Measurements from ENCODE around the gene SLTM.

Gene SLTM

DNA sequence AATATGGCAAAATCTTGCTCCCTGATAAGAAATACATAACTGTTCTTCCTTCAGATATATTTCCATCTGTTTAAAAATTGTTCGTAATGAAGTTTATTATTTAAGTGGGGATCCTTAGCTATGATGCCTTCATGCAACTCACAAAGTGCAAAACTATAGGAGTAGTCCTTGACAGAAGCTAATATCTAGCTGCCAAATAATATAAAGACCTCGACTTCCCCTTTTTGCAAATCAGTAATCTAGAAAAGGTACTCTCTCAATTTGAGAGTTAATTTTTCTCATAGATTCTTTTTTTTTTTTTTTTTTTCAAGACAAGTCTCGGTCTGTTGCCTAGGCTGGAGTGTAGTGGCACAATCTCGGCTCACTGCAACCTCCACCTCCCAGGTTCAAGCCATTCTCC lies 23.0 kb downstream of the SLTM start:
- Histone ChIP-seq H3K9me3 (replicated peaks; ENCODE audit: insufficient read depth, low read length) (no peaks in the 10 kb centered on the region), H3K27ac (ENCODE audit: low read length) (no peak overlapping the region), H3K79me2 (ENCODE audit: low read length) (peaks cover 70% of the 10 kb centered on the region), H3F3A (ENCODE audit: insufficient read depth, low read length) (peaks cover 7% of the 10 kb centered on the region; the same call in 1 of the 2 replicates), H3K4me3 (ENCODE audit: low read length) (no peak overlapping the region), H4K20me1 (ENCODE audit: insufficient read depth, low read length) (peaks cover 3% of the 10 kb centered on the region; the same call in 1 of the 2 replicates), H3K9me2 (replicated peaks; ENCODE audit: insufficient read depth, low read length) (no peaks in the 10 kb centered on the region), H3K4me1 (ENCODE audit: low read length) (no peaks in the 10 kb centered on the region), H3K27me3 (replicated peaks; ENCODE audit: insufficient read depth, low read length) (no peaks in the 10 kb centered on the region), H3K36me3 (replicated peaks; ENCODE audit: insufficient read depth, low read length) (peaks cover 18% of the 10 kb centered on the region; the same call in 1 of the 2 replicates), H2AFZ (ENCODE audit: low read length) (no peak overlapping the region), H3K4me2 (ENCODE audit: low read depth, low read length) (no peak overlapping the region), H3K9ac (ENCODE audit: low read length) (no peak overlapping the region)
- TF ChIP-seq EZH2phosphoT487 (IDR thresholded peaks at IDR 0.05; ENCODE audit: low read length) (no peak), EZH2 (optimal IDR thresholded peaks at IDR 0.05; ENCODE audit: low read depth, low read length) (no peak)
- TF ChIP-seq, protein P1, sequence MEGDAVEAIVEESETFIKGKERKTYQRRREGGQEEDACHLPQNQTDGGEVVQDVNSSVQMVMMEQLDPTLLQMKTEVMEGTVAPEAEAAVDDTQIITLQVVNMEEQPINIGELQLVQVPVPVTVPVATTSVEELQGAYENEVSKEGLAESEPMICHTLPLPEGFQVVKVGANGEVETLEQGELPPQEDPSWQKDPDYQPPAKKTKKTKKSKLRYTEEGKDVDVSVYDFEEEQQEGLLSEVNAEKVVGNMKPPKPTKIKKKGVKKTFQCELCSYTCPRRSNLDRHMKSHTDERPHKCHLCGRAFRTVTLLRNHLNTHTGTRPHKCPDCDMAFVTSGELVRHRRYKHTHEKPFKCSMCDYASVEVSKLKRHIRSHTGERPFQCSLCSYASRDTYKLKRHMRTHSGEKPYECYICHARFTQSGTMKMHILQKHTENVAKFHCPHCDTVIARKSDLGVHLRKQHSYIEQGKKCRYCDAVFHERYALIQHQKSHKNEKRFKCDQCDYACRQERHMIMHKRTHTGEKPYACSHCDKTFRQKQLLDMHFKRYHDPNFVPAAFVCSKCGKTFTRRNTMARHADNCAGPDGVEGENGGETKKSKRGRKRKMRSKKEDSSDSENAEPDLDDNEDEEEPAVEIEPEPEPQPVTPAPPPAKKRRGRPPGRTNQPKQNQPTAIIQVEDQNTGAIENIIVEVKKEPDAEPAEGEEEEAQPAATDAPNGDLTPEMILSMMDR (IDR thresholded peaks at IDR 0.05; ENCODE audit: low read length), result no peak
- no peak for DNase-seq

DNA sequence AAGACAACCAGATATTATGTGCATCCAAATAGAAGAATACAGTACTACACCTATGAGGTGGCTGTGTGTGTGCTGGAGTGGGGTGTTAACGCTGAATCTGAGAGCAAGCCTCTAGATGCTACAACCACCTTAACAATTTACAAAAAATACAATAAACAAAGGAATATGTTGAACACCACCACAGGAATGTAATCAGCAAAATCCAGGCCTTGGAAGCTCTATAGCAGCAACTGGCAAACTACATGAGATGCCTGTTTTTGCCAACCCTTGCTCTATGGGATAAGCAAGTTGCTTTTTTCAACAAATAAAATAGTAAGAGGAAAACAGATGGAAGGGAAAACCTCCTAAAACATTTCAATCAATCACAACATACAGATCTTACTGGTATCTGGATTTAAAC lies 23.9 kb downstream of the SLTM start:
- H3K4me2 ChIP-seq (ENCODE audit: low read depth, low read length), result no peak overlapping the region
- no peaks in the 10 kb centered on the region for H3K9me2 ChIP-seq (replicated peaks; ENCODE audit: insufficient read depth, low read length)
- peaks cover 73% of the 10 kb centered on the region for H3K79me2 ChIP-seq (ENCODE audit: low read length)
- H4K20me1 ChIP-seq (ENCODE audit: insufficient read depth, low read length), result peaks cover 3% of the 10 kb centered on the region; the same call in 1 of the 2 replicates
- H3K9me3 ChIP-seq (replicated peaks; ENCODE audit: insufficient read depth, low read length), result no peaks in the 10 kb centered on the region
- no peak overlapping the region for H3K27ac ChIP-seq (ENCODE audit: low read length)
- no peak overlapping the region for H3K4me3 ChIP-seq (ENCODE audit: low read length)
- no peak overlapping the region for H3K9ac ChIP-seq (ENCODE audit: low read length)
- peaks cover 18% of the 10 kb centered on the region; the same call in 1 of the 2 replicates for H3K36me3 ChIP-seq (replicated peaks; ENCODE audit: insufficient read depth, low read length)
- peaks cover 7% of the 10 kb centered on the region; the same call in 1 of the 2 replicates for H3F3A ChIP-seq (ENCODE audit: insufficient read depth, low read length)
- no peaks in the 10 kb centered on the region for H3K27me3 ChIP-seq (replicated peaks; ENCODE audit: insufficient read depth, low read length)
- TF ChIP-seq EZH2 (optimal IDR thresholded peaks at IDR 0.05; ENCODE audit: low read depth, low read length) (no peak), EZH2phosphoT487 (IDR thresholded peaks at IDR 0.05; ENCODE audit: low read length) (no peak)
- TF ChIP-seq, protein P1 (IDR thresholded peaks at IDR 0.05; ENCODE audit: low read length), result no peak
- H3K4me1 ChIP-seq (ENCODE audit: low read length), result no peaks in the 10 kb centered on the region
- H2AFZ ChIP-seq (ENCODE audit: low read length), result no peak overlapping the region
- DNase-seq, result no peak

DNA sequence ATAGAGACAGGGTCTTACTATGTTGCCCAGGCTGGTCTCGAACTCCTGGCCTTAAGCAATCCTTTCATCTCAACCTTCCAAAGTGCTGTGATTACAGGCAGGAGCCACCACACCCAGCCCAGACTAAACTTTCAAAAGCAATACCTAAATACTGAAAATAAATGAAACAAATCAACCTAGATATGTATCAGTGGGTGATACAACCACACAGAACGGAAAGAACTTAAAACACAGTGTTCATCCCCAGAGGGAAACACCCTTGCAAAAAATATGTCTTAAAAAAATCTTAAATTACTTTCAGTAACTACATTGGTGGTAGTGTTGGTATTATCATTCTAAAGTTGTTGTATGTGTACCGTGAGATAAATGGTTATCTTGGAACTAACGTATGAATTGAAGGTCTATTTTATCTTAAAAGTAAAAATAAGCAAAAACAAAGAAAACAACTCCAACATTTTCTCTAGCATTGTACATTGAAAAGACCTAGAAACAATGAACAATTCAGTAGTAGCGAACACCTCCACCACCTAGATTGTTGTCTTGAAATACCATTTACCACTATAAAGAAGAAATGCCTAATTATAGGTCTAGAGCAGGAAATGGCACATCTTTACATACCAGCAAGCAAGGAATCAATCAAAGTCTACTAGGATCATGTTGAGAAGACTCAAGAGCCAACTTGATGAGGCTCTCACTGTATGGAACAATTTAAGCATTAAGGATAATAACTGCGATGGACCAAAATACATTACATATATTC lies 24.7 kb downstream of the SLTM start:
- no peak for DNase-seq
- Histone ChIP-seq H3K79me2 (ENCODE audit: low read length) (peaks cover 75% of the 10 kb centered on the region), H4K20me1 (ENCODE audit: insufficient read depth, low read length) (peaks cover 3% of the 10 kb centered on the region; the same call in 1 of the 2 replicates), H3K9me2 (replicated peaks; ENCODE audit: insufficient read depth, low read length) (no peaks in the 10 kb centered on the region), H3K4me1 (ENCODE audit: low read length) (no peaks in the 10 kb centered on the region), H3K4me2 (ENCODE audit: low read depth, low read length) (no peak overlapping the region), H3K27ac (ENCODE audit: low read length) (no peak overlapping the region), H3K4me3 (ENCODE audit: low read length) (no peak overlapping the region), H3K9me3 (replicated peaks; ENCODE audit: insufficient read depth, low read length) (no peaks in the 10 kb centered on the region), H2AFZ (ENCODE audit: low read length) (no peak overlapping the region), H3F3A (ENCODE audit: insufficient read depth, low read length) (peaks cover 7% of the 10 kb centered on the region; the same call in 1 of the 2 replicates), H3K27me3 (replicated peaks; ENCODE audit: insufficient read depth, low read length) (no peaks in the 10 kb centered on the region), H3K9ac (ENCODE audit: low read length) (no peak overlapping the region), H3K36me3 (replicated peaks; ENCODE audit: insufficient read depth, low read length) (peaks cover 13% of the 10 kb centered on the region; the same call in 1 of the 2 replicates)
- TF ChIP-seq, protein P1 (IDR thresholded peaks at IDR 0.05; ENCODE audit: low read length), result no peak
- TF ChIP-seq EZH2phosphoT487 (IDR thresholded peaks at IDR 0.05; ENCODE audit: low read length) (no peak), EZH2 (optimal IDR thresholded peaks at IDR 0.05; ENCODE audit: low read depth, low read length) (no peak)

Measured in MM.1S (cell line).